Measurements from ENCODE around the gene PRM1. TPM values are rescaled to one million over a fixed set of nuclear protein-coding genes. Genes with fewer than 3 reads are reported as not detected.
A peak's percentile ranks its signal among the peaks of the same experiment; 100 is the strongest.

Gene PRM1
- total and polyA plus RNA-seq, 2 of the 13 experiments (the other 11 are each of a cell fraction or from before 2014, with no cell fraction given), result not detected

DNA sequence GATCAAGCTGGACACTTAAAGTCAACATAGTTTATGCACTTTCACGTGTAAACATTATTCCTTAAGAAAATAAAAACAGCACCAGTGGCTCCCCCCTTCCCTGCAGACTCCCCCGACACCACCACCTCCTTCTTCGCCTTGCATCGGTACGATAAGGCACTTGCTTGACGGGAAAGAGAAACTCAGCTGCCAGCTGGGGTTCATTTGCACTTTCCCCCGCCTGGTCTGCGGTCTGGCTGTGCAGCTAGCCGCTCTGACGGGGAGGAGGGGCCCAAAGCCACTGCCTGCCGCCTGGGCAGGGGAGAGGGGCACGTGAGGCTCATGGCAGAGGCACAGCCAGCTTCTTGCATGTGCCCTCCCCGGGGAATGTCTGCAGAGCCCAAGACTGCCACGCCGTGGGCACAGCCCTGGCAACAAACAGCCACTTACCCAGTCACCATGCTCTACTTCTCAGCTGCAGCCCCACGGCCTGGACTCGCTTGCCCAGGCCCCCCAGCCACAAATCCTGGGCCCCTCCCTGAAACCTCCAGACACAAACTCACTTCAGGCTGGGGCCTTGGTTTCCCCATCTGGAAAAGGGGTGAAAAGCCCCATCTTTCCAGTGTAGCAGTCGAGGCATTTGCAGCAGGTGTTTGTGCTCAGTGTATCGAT, 16.5 kb upstream of the PRM1 start (continued):
- no peak for TF ChIP-seq MEIS1 (CRISPR knock-in tag; IDR thresholded peaks at IDR 0.05; ENCODE audit: borderline replicate concordance)
- TF ChIP-seq SIN3B (IDR thresholded peaks at IDR 0.05; ENCODE audit: low read length), result no peak
- TF ChIP-seq ZNF180 (CRISPR knock-in tag; IDR thresholded peaks at IDR 0.05; ENCODE audit: borderline replicate concordance, low read depth), result no peak
- TF ChIP-seq SCMH1 (CRISPR knock-in tag; IDR thresholded peaks at IDR 0.05; ENCODE audit: borderline replicate concordance), result no peak
- TF ChIP-seq PHF8 (CRISPR knock-in tag; IDR thresholded peaks at IDR 0.05), result peak; percentile 52; the same call in 1 of the 2 replicates
- TF ChIP-seq FOXK1 (CRISPR knock-in tag; IDR thresholded peaks at IDR 0.05; ENCODE audit: borderline replicate concordance, low read depth), result 0 out of 2 replicates have a peak, but pooled peaks have one; percentile 19
- TF ChIP-seq ISX (CRISPR knock-in tag; conservative IDR thresholded peaks at IDR 0.05), result no peak
- TF ChIP-seq THAP11 (CRISPR knock-in tag; IDR thresholded peaks at IDR 0.05), result no peak
- 0 out of 2 replicates have a peak, but pooled peaks have one; percentile 6 for TF ChIP-seq ZNF224 (CRISPR knock-in tag; IDR thresholded peaks at IDR 0.05)
- peak; percentile 29; the same call in 1 of the 2 replicates for TF ChIP-seq ARNTL (CRISPR knock-in tag; IDR thresholded peaks at IDR 0.05)
- no peak for TF ChIP-seq TRIM24 (CRISPR knock-in tag; IDR thresholded peaks at IDR 0.05)
- TF ChIP-seq, protein P1, sequence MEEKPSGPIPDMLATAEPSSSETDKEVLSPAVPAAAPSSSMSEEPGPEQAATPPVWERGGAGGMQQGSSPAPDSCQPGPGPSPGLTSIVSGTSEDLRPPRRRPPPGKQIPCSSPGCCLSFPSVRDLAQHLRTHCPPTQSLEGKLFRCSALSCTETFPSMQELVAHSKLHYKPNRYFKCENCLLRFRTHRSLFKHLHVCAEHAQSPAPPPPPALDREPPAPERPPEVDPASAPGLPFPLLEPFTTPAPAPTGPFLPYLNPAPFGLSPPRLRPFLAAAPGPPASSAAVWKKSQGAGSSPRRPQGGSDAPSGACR (CRISPR knock-in tag; IDR thresholded peaks at IDR 0.05), result peak; percentile 88; the same call in 1 of the 2 replicates
- TF ChIP-seq, protein P2, sequence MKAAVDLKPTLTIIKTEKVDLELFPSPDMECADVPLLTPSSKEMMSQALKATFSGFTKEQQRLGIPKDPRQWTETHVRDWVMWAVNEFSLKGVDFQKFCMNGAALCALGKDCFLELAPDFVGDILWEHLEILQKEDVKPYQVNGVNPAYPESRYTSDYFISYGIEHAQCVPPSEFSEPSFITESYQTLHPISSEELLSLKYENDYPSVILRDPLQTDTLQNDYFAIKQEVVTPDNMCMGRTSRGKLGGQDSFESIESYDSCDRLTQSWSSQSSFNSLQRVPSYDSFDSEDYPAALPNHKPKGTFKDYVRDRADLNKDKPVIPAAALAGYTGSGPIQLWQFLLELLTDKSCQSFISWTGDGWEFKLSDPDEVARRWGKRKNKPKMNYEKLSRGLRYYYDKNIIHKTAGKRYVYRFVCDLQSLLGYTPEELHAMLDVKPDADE (CRISPR knock-in tag; IDR thresholded peaks at IDR 0.05), result peak; percentile 74; the same call in 1 of the 2 replicates
- no peak; the same call in 1 of the 2 replicates for TF ChIP-seq ZSCAN31 (CRISPR knock-in tag; IDR thresholded peaks at IDR 0.05; ENCODE audit: low read depth)
- no peak for TF ChIP-seq ZNF30 (CRISPR knock-in tag; IDR thresholded peaks at IDR 0.05)
- no peak for TF ChIP-seq SYNCRIP (IDR thresholded peaks at IDR 0.05; ENCODE audit: insufficient read depth, low read depth, low read length)
- peak; percentile 78; the same call in 1 of the 2 replicates for TF ChIP-seq ZNF788 (CRISPR knock-in tag; IDR thresholded peaks at IDR 0.05; ENCODE audit: borderline replicate concordance)
- TF ChIP-seq JUND (CRISPR knock-in tag; IDR thresholded peaks at IDR 0.05), result no peak
- TF ChIP-seq, protein P3, sequence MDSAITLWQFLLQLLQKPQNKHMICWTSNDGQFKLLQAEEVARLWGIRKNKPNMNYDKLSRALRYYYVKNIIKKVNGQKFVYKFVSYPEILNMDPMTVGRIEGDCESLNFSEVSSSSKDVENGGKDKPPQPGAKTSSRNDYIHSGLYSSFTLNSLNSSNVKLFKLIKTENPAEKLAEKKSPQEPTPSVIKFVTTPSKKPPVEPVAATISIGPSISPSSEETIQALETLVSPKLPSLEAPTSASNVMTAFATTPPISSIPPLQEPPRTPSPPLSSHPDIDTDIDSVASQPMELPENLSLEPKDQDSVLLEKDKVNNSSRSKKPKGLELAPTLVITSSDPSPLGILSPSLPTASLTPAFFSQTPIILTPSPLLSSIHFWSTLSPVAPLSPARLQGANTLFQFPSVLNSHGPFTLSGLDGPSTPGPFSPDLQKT (CRISPR knock-in tag; IDR thresholded peaks at IDR 0.05; ENCODE audit: borderline replicate concordance), result no peak
- no peak for TF ChIP-seq ZNF567 (CRISPR knock-in tag; IDR thresholded peaks at IDR 0.05; ENCODE audit: borderline replicate concordance)
- TF ChIP-seq ZZZ3 (CRISPR knock-in tag; IDR thresholded peaks at IDR 0.05; ENCODE audit: borderline replicate concordance), result no peak
- TF ChIP-seq, protein P4, sequence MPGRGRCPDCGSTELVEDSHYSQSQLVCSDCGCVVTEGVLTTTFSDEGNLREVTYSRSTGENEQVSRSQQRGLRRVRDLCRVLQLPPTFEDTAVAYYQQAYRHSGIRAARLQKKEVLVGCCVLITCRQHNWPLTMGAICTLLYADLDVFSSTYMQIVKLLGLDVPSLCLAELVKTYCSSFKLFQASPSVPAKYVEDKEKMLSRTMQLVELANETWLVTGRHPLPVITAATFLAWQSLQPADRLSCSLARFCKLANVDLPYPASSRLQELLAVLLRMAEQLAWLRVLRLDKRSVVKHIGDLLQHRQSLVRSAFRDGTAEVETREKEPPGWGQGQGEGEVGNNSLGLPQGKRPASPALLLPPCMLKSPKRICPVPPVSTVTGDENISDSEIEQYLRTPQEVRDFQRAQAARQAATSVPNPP (CRISPR knock-in tag; IDR thresholded peaks at IDR 0.05), result no peak
- TF ChIP-seq ZBTB21 (CRISPR knock-in tag; IDR thresholded peaks at IDR 0.05), result no peak
- peak; percentile 51 for TF ChIP-seq NCOA2 (CRISPR knock-in tag; IDR thresholded peaks at IDR 0.05)
- TF ChIP-seq, protein P5, sequence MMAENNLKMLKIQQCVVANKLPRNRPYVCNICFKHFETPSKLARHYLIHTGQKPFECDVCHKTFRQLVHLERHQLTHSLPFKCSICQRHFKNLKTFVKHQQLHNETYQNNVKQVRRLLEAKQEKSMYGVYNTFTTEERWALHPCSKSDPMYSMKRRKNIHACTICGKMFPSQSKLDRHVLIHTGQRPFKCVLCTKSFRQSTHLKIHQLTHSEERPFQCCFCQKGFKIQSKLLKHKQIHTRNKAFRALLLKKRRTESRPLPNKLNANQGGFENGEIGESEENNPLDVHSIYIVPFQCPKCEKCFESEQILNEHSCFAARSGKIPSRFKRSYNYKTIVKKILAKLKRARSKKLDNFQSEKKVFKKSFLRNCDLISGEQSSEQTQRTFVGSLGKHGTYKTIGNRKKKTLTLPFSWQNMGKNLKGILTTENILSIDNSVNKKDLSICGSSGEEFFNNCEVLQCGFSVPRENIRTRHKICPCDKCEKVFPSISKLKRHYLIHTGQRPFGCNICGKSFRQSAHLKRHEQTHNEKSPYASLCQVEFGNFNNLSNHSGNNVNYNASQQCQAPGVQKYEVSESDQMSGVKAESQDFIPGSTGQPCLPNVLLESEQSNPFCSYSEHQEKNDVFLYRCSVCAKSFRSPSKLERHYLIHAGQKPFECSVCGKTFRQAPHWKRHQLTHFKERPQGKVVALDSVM (CRISPR knock-in tag; IDR thresholded peaks at IDR 0.05), result no peak
